Measurements from ENCODE around the gene DRAM1.
"Not testable (repeated sequence)": the region's sequence is repeated elsewhere in the genome, so short reads cannot be mapped to it uniquely, and the experiment has no call there.

DRAM1 gene

GRCh38 chr12:101852998-101853397, 24.4 kb upstream of the DRAM1 start:
- H3K4me3 ChIP-seq (ENCODE audit: low read depth, low read length): no peak overlapping the region
- no peak for DNase-seq (ENCODE audit: low read depth, low spot score)
- TF ChIP-seq, protein P1, sequence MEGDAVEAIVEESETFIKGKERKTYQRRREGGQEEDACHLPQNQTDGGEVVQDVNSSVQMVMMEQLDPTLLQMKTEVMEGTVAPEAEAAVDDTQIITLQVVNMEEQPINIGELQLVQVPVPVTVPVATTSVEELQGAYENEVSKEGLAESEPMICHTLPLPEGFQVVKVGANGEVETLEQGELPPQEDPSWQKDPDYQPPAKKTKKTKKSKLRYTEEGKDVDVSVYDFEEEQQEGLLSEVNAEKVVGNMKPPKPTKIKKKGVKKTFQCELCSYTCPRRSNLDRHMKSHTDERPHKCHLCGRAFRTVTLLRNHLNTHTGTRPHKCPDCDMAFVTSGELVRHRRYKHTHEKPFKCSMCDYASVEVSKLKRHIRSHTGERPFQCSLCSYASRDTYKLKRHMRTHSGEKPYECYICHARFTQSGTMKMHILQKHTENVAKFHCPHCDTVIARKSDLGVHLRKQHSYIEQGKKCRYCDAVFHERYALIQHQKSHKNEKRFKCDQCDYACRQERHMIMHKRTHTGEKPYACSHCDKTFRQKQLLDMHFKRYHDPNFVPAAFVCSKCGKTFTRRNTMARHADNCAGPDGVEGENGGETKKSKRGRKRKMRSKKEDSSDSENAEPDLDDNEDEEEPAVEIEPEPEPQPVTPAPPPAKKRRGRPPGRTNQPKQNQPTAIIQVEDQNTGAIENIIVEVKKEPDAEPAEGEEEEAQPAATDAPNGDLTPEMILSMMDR (IDR thresholded peaks at IDR 0.05; ENCODE audit: low read depth, low read length): no peak
- in situ Hi-C loops (cut with HindIII; ENCODE audit: low sequenced_read_pairs): no loop called here

DNA sequence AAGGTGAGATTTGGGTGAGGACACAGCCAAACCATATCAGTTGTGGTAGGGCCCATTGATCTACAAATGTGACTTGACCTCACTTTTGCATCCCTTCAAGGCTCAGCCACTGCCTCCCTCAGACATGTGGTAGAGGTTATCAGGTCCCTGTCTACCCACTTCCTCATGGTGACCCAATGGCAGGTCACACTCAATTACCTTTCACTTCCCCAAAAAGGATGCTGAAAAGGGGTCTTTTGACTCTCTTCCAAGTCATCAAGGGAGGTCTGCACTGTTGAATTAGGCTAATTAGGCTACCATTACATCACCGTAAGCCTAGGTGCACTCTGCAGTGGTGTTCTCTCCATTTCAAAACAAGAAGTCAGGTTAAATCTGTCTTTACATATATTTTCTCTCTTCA, 22.6 kb upstream of the DRAM1 start:
- no peak for DNase-seq (ENCODE audit: low read depth, low spot score)
- in situ Hi-C loops (cut with HindIII; ENCODE audit: low sequenced_read_pairs): no loop called here
- H3K4me3 ChIP-seq (ENCODE audit: low read depth, low read length): no peak overlapping the region
- TF ChIP-seq, protein P1 (IDR thresholded peaks at IDR 0.05; ENCODE audit: low read depth, low read length): no peak

GRCh38 chr12:101855364-101855884, 22.0 kb upstream of the DRAM1 start:
- DNase-seq (ENCODE audit: low read depth, low spot score): peak; percentile 9
- TF ChIP-seq, protein P1 (IDR thresholded peaks at IDR 0.05; ENCODE audit: low read depth, low read length): no peak
- H3K4me3 ChIP-seq (ENCODE audit: low read depth, low read length): no peak overlapping the region
- in situ Hi-C loops (cut with HindIII; ENCODE audit: low sequenced_read_pairs): no loop called here

DNA sequence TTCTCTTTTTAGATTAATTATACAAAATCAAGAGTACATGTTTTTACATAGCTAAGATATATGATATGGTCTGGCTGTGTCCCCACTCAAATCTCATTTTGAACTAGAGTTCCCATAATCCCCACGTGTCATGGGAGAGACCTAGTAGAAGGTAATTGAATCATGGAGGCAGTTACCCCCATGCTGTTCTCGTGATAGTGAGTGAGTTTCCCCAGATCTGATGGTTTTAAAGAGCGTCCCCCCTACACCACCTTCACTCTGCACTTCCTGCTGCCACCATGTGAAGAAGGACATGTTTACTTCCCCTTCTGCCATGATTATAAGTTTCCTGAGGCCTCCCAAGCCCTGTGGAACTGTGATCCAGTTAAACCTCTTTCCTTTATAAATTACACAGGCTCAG, 21.4 kb upstream of the DRAM1 start:
- no peak overlapping the region for H3K4me3 ChIP-seq (ENCODE audit: low read depth, low read length)
- no peak for DNase-seq (ENCODE audit: low read depth, low spot score)
- TF ChIP-seq, protein P1 (IDR thresholded peaks at IDR 0.05; ENCODE audit: low read depth, low read length): no peak
- in situ Hi-C loops (cut with HindIII; ENCODE audit: low sequenced_read_pairs): no loop called here

GRCh38 chr12:101856614-101857013, 20.8 kb upstream of the DRAM1 start:
- in situ Hi-C loops (cut with HindIII; ENCODE audit: low sequenced_read_pairs); DNase-seq (ENCODE audit: low read depth, low spot score); H3K4me3 ChIP-seq (ENCODE audit: low read depth, low read length): not testable (repeated sequence)

GRCh38 chr12:101857043-101857558, 20.3 kb upstream of the DRAM1 start:
- in situ Hi-C loops (cut with HindIII; ENCODE audit: low sequenced_read_pairs): no loop called here
- peak; percentile 18 for DNase-seq (ENCODE audit: low read depth, low spot score)
- TF ChIP-seq, protein P1 (IDR thresholded peaks at IDR 0.05; ENCODE audit: low read depth, low read length): no peak
- no peak overlapping the region for H3K4me3 ChIP-seq (ENCODE audit: low read depth, low read length)

DNA sequence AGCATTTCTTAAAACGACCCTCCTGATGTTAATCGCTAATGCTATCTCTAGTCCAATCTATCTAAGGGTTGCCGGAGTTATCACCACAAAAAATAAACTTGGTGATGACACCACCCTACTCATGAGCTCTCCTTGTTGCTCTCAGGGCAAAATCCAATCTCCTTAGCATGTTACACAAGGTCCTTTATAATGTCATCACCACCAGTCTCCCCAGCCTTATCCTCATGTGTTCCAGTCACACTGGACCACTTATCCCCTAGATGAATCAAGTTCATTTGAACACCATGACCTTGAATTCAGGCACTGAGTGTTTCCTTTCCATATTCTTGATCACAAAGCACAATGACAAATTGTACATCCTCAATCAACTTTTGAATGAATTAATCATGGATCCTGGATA, 19.0 kb upstream of the DRAM1 start:
- TF ChIP-seq, protein P1 (IDR thresholded peaks at IDR 0.05; ENCODE audit: low read depth, low read length): no peak
- no peak for DNase-seq (ENCODE audit: low read depth, low spot score)
- H3K4me3 ChIP-seq (ENCODE audit: low read depth, low read length): no peak overlapping the region
- in situ Hi-C loops (cut with HindIII; ENCODE audit: low sequenced_read_pairs): no loop called here
